HL-60 (cell line): Measurements from ENCODE around the gene NXPH2.

Source experiments
- GABPA ChIP-seq: IDR thresholded peaks from 2 replicates; pipeline ENCODE4 v1.6.1; 2012; ENCODE audit warnings: low read depth
- TF ChIP-seq, protein P1 (sequence below): IDR thresholded peaks from one replicate; pipeline ENCODE4 v1.5.1; 2011; ENCODE audit warnings: low read length, control low read depth, inconsistent platforms; ENCODE audit not compliant: insufficient read depth

DNA sequence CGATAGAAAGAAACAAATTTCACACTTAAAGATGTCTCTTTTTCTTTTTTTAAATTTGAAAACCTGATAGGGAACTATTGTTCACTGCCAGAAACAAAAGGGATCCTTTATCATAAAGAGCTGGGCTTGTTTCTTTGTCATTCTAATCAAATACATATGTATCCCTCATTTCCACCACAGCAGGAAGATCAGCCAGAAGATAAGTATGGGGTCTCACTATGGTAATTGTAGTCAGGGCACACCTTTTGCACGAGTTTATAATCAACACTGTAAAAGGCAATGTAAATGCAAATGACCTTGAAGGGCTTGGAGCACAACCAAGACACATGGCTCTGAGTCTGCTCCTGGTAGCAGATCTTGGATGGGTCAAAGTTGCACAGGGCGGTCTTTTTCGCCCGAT lies 109.5 kb downstream of the NXPH2 start:
- TF ChIP-seq, protein P1, sequence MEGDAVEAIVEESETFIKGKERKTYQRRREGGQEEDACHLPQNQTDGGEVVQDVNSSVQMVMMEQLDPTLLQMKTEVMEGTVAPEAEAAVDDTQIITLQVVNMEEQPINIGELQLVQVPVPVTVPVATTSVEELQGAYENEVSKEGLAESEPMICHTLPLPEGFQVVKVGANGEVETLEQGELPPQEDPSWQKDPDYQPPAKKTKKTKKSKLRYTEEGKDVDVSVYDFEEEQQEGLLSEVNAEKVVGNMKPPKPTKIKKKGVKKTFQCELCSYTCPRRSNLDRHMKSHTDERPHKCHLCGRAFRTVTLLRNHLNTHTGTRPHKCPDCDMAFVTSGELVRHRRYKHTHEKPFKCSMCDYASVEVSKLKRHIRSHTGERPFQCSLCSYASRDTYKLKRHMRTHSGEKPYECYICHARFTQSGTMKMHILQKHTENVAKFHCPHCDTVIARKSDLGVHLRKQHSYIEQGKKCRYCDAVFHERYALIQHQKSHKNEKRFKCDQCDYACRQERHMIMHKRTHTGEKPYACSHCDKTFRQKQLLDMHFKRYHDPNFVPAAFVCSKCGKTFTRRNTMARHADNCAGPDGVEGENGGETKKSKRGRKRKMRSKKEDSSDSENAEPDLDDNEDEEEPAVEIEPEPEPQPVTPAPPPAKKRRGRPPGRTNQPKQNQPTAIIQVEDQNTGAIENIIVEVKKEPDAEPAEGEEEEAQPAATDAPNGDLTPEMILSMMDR = no peak
- no peak for TF ChIP-seq GABPA
